GM23248 (cell line): Measurements from ENCODE around the gene ARHGAP26. TPM values are rescaled to one million over a fixed set of nuclear protein-coding genes. Genes with fewer than 3 reads are reported as not detected.

Source experiments
- DNase-seq: peaks from one replicate; pipeline ENCODE4 v3.0.0-alpha.2; 2015
- H2AFZ ChIP-seq: fragments of 200-600 bp; sonication (generic); 2 replicates; pipeline ENCODE4 v1.6.1; 2016; ENCODE audit warnings: antibody characterized with exemption
- H3F3A ChIP-seq: fragments of 200-600 bp; sonication (generic); 2 replicates; pipeline ENCODE4 v1.6.1; 2016; ENCODE audit warnings: mild to moderate bottlenecking, antibody characterized with exemption, mixed run types; ENCODE audit not compliant: insufficient read depth
- H3K27ac ChIP-seq: fragments of 200-600 bp; sonication (generic); 2 replicates; pipeline ENCODE4 v1.5.1; 2016; ENCODE audit warnings: mild to moderate bottlenecking
- H3K27me3 ChIP-seq: fragments of 200-600 bp; sonication (generic); replicated peaks from 2 replicates; pipeline ENCODE4 v1.6.1; 2016; ENCODE audit warnings: mild to moderate bottlenecking; ENCODE audit not compliant: insufficient read depth
- H3K36me3 ChIP-seq: fragments of 200-600 bp; sonication (generic); 2 replicates; pipeline ENCODE4 v1.6.1; 2016; ENCODE audit warnings: low read depth, mild to moderate bottlenecking
- H3K4me1 ChIP-seq: fragments of 200-600 bp; sonication (generic); 2 replicates; pipeline ENCODE4 v1.6.1; 2016; ENCODE audit warnings: mild to moderate bottlenecking; ENCODE audit not compliant: insufficient read depth
- H3K4me2 ChIP-seq: fragments of 200-600 bp; sonication (generic); one replicate; pipeline ENCODE4 v1.6.1; 2016; ENCODE audit warnings: mild to moderate bottlenecking; ENCODE audit not compliant: unreplicated experiment
- H3K4me3 ChIP-seq: fragments of 200-600 bp; sonication (generic); 2 replicates; pipeline ENCODE4 v1.5.1; 2016; ENCODE audit warnings: mild to moderate bottlenecking
- H3K79me2 ChIP-seq: fragments of 200-600 bp; sonication (generic); 2 replicates; pipeline ENCODE4 v1.6.1; 2016; ENCODE audit warnings: mild to moderate bottlenecking; ENCODE audit not compliant: insufficient read depth
- H3K9ac ChIP-seq: fragments of 200-600 bp; sonication (generic); 2 replicates; pipeline ENCODE4 v1.6.1; 2016; ENCODE audit warnings: mild to moderate bottlenecking
- H3K9me2 ChIP-seq: fragments of 200-600 bp; sonication (generic); 2 replicates; pipeline ENCODE4 v1.6.1; 2016; ENCODE audit warnings: mixed run types, mild to moderate bottlenecking, moderate library complexity; ENCODE audit not compliant: insufficient read depth
- H3K9me3 ChIP-seq: fragments of 200-600 bp; sonication (generic); one replicate; pipeline ENCODE4 v1.6.1; 2017; ENCODE audit warnings: low read depth
- H4K20me1 ChIP-seq: fragments of 200-600 bp; sonication (generic); 2 replicates; pipeline ENCODE4 v1.6.0; 2016; ENCODE audit not compliant: insufficient read depth
- EZH2 ChIP-seq: fragments of 200-600 bp; sonication (generic); IDR thresholded peaks from 2 replicates; pipeline ENCODE4 v1.6.1; 2018; ENCODE audit warnings: antibody characterized with exemption, mild to moderate bottlenecking; ENCODE audit not compliant: insufficient read depth, poor library complexity, severe bottlenecking
- EZH2phosphoT487 ChIP-seq: fragments of 200-600 bp; sonication (generic); IDR thresholded peaks from 2 replicates; pipeline ENCODE4 v1.6.1; 2018; ENCODE audit warnings: antibody characterized with exemption, moderate library complexity, mild to moderate bottlenecking, low read depth; ENCODE audit not compliant: insufficient read depth
- whole genome bisulfite sequencing, 2 experiments: methylation state at CpG; one replicate each; pipeline ENCODE4 v1.1.6; 2015 to 2017; ENCODE audit warnings: low lambda C conversion rate in 2 of 2, low coverage in 1 of 2; ENCODE audit errors: missing lambda C conversion rate in 2 of 2; 5-methylcytosine and 5-hydroxymethylcytosine counted together
- in situ Hi-C: fragments of 300-500 bp; cut with MboI; formaldehyde crosslinking; loops from 2 replicates; pipeline ENCODE4 v1.15.0; 2020
- polyA plus RNA-seq: library from polyadenylated mRNA; unstranded; fragments of >200 nt; fragmentation: Nextera tagmentation; extraction: Ambion mirVana; gene quantifications from 2 replicates; pipeline ENCODE4 v1.2.1, GENCODE V29; 2016
- total RNA-seq: library from RNA; depleted of rRNA; stranded (reverse); fragments of >200 nt; shearing (Covaris generic); gene quantifications from 2 replicates; pipeline ENCODE4 v1.2.3, GENCODE V29; 2014

Gene ARHGAP26
- total and polyA plus RNA-seq, 2 experiments from 2014 or later: 1.6 to 1.7 TPM

DNA sequence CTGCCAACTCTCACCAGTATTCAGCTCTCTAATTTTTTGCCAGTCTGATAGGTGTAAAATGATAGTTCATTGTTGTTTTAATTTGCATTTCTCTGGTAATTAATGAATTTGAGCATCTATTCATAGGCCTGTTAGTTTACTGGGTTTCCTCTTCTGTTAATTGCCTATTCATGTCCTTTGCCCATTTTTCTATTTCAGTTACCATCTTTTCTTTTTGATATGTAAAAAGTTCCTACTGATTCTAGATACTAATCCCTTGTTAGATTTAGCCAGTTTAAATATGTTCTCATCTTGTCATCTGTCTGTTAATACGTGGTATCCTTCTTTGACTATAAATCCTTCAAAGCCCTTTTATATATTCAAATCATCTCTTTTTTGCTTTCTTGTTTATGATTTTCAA, 247.8 kb downstream of the ARHGAP26 start:
- Histone ChIP-seq H3K27me3 (no peaks in the 10 kb centered on the region), H4K20me1 (no peaks in the 10 kb centered on the region), H3K9me2 (no peaks in the 10 kb centered on the region), H3K36me3 (no peaks in the 10 kb centered on the region), H3K4me3 (no peak overlapping the region), H3K79me2 (no peaks in the 10 kb centered on the region), H2AFZ (no peak overlapping the region), H3K9ac (no peak overlapping the region), H3K4me2 (no peak overlapping the region), H3K4me1 (peaks cover 5% of the 10 kb centered on the region; the same call in 1 of the 2 replicates), H3K27ac (no peak overlapping the region), H3K9me3 (no peaks in the 10 kb centered on the region), H3F3A (0 out of 2 replicates have a peak, but pooled peaks cover 5% of the 10 kb centered on the region)
- DNase-seq: no peak
- in situ Hi-C loops: no loop called here
- TF ChIP-seq EZH2phosphoT487: no peak
- no peak for TF ChIP-seq EZH2
- WGBS, 2 experiments: 97 to 100% methylated on average over 1 of the region's 1 CpG

DNA sequence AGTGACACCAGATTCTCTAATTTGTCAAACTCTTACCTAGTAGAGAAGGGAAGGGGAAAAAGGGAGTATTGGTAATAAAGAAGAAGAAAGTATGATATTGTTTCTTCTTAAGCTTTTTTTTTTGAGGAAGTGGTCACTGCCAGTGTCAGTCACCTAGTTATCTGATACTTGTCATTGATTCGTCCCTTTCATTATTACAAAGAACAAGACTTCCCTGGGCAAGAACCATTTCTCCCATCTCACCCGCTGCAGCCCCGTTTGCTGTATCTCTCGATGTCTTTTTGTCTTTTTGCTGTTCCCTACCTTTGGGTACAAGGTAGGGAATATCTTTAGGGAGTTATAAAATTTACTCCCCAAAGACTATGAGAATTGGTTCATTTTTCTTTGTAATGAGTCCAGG, 249.0 kb downstream of the ARHGAP26 start:
- Histone ChIP-seq H3K4me2 (no peak overlapping the region), H3K79me2 (no peaks in the 10 kb centered on the region), H3K9me2 (no peaks in the 10 kb centered on the region), H3K36me3 (no peaks in the 10 kb centered on the region), H3K27me3 (no peaks in the 10 kb centered on the region), H2AFZ (no peak overlapping the region), H3K4me1 (peaks cover 14% of the 10 kb centered on the region; the same call in 1 of the 2 replicates), H3K9me3 (no peaks in the 10 kb centered on the region), H3K9ac (no peak overlapping the region), H3K27ac (no peak overlapping the region), H3K4me3 (no peak overlapping the region), H4K20me1 (no peaks in the 10 kb centered on the region), H3F3A (0 out of 2 replicates have a peak, but pooled peaks cover 5% of the 10 kb centered on the region)
- WGBS, 2 experiments: 96 to 98% methylated on average over 4 of the region's 4 CpGs
- DNase-seq: no peak
- in situ Hi-C loops: no loop called here
- TF ChIP-seq EZH2phosphoT487 (no peak), EZH2 (no peak)

DNA sequence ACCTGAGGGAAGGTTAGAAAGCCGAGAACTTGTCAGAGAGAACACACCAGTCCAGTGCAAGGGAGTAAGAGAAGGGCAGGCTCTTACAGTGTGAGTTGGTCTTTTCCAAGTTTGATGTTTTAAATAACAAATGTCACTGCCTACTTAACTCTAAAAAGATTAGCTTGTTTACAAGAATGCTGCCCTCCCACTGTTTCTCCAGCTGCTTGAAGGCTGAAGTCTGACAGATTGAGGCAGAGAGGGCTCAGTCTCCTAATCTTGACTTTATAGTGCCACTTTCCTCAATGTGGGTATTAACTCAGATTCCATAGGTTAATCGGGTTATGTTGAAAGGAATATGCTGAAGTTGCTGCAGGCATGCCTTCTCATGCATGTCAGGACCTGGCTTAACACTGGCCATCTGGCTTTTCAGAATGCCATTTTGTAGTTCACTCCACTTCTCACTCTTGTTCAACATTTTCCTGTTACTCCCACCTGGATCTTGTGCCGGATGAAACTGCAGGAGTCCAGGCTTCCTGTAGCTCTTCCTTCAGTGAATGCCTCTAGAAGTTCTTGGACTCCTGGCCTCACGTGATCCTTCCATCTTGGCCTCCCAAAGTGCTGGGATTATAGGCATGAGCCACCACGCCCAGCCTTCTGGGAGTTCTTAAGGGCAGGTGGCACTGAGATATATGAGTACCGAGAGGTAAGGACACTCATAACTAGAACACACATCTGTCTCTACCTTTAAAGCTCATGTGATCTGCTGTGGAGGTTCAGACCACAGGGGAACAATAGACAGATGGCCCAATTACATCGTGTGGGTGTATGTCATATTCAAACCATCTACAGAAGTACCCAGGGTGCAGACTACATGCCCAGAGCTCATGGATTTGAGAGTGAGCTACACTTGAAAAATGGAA, 249.7 kb downstream of the ARHGAP26 start:
- Histone ChIP-seq H3K27ac (no peak overlapping the region), H3K9ac (no peak overlapping the region), H4K20me1 (no peaks in the 10 kb centered on the region), H3K9me3 (no peaks in the 10 kb centered on the region), H3K4me3 (no peak overlapping the region), H2AFZ (no peak overlapping the region), H3K27me3 (no peaks in the 10 kb centered on the region), H3K36me3 (no peaks in the 10 kb centered on the region), H3K4me1 (peaks cover 14% of the 10 kb centered on the region; the same call in 1 of the 2 replicates), H3F3A (0 out of 2 replicates have a peak, but pooled peaks cover 5% of the 10 kb centered on the region), H3K4me2 (no peak overlapping the region), H3K9me2 (no peaks in the 10 kb centered on the region), H3K79me2 (no peaks in the 10 kb centered on the region)
- TF ChIP-seq EZH2 (no peak), EZH2phosphoT487 (no peak)
- 93% methylated on average over 7 of the region's 7 CpGs for WGBS, 2 experiments
- DNase-seq: no peak
- in situ Hi-C loops: loop anchor here (10.0 kb wide), 1 partner anchor 375 kb away; no protein-coding TSS in a partner anchor

DNA sequence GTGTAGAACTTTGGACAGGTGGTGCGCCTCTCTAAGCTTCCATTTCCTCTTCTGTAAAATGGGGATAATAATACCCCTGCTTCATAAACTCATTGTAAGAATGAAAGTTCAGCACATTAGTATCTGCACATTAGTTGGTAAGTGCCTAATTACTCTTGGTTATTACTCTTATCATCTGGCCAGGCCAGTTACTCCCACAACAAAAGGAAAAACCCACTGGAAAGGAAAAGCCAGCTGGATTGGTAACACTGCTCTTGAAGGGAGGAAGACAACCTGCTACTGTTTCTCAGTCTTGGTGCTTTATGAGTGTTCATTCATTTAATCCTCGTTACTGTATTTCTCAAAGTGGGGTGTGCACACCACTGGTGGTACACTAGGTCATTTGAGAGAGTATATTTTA, 251.4 kb downstream of the ARHGAP26 start:
- no peaks in the 10 kb centered on the region for H4K20me1 ChIP-seq
- peaks cover 14% of the 10 kb centered on the region; the same call in 1 of the 2 replicates for H3K4me1 ChIP-seq
- H3K27me3 ChIP-seq: no peaks in the 10 kb centered on the region
- in situ Hi-C loops: loop anchor here (10.0 kb wide), 1 partner anchor 373 kb away; no protein-coding TSS in a partner anchor
- H3K9me3 ChIP-seq: no peaks in the 10 kb centered on the region
- H3K9ac ChIP-seq: no peak overlapping the region
- H3K27ac ChIP-seq: no peak overlapping the region
- DNase-seq: no peak
- no peak overlapping the region for H3K4me2 ChIP-seq
- WGBS, 2 experiments: 92 to 93% methylated on average over 2 of the region's 2 CpGs
- H3K9me2 ChIP-seq: no peaks in the 10 kb centered on the region
- 0 out of 2 replicates have a peak, but pooled peaks cover 5% of the 10 kb centered on the region for H3F3A ChIP-seq
- TF ChIP-seq EZH2phosphoT487 (no peak), EZH2 (no peak)
- H2AFZ ChIP-seq: no peak overlapping the region
- H3K36me3 ChIP-seq: no peaks in the 10 kb centered on the region
- no peaks in the 10 kb centered on the region for H3K79me2 ChIP-seq
- H3K4me3 ChIP-seq: no peak overlapping the region
